SK-N-SH (cell line): Measurements from ENCODE around the gene CASZ1.

Experiments
- CHD2 ChIP-seq: fragments of 150-350 bp; IDR thresholded peaks from 2 replicates; pipeline ENCODE4 v1.6.1; 2018; ENCODE audit warnings: low read length; ENCODE audit not compliant: partially characterized antibody
- EP300 ChIP-seq, 2 experiments: IDR thresholded peaks; 2 replicates each; pipeline versions ENCODE4 v1.4.0 to v1.6.1; 2012; ENCODE audit warnings: borderline replicate concordance in 1 of 2, low read depth in 1 of 2, low read length in 1 of 2
- EZH2phosphoT487 ChIP-seq: fragments of 200-600 bp; sonication (generic); IDR thresholded peaks from 2 replicates; pipeline ENCODE4 v1.6.1; 2017; ENCODE audit warnings: low read depth, mixed run types, mild to moderate bottlenecking, antibody characterized with exemption, moderate library complexity, borderline replicate concordance
- RAD21 ChIP-seq: IDR thresholded peaks from 2 replicates; pipeline ENCODE4 v1.6.1; 2012; ENCODE audit warnings: mild to moderate bottlenecking, low read length
- RCOR1 ChIP-seq: fragments of 150-350 bp; IDR thresholded peaks from 2 replicates; pipeline ENCODE4 v1.6.1; 2017; ENCODE audit warnings: antibody characterized with exemption, low read length
- RXRA ChIP-seq: IDR thresholded peaks from 2 replicates; pipeline ENCODE4 v1.4.0; 2012; ENCODE audit warnings: low read depth, mild to moderate bottlenecking, borderline replicate concordance
- TF ChIP-seq, protein P1 (sequence below): fragments of 200-600 bp; sonication (generic); IDR thresholded peaks from 2 replicates; pipeline ENCODE4 v1.6.1; 2017; ENCODE audit warnings: antibody characterized with exemption, mild to moderate bottlenecking, moderate library complexity
- TF ChIP-seq, protein P2 (sequence below): IDR thresholded peaks from 2 replicates; pipeline ENCODE4 v1.4.0; 2012; ENCODE audit warnings: low read depth, borderline replicate concordance
- TF ChIP-seq, protein P3 (sequence below): IDR thresholded peaks from 2 replicates; pipeline ENCODE4 v1.6.1; 2012; ENCODE audit warnings: mild to moderate bottlenecking, low read depth, low read length, moderate library complexity
- TF ChIP-seq, protein P4 (sequence below): IDR thresholded peaks from 2 replicates; pipeline ENCODE4; 2012
- TF ChIP-seq, protein P5 (sequence below): fragments of 150-350 bp; IDR thresholded peaks from 2 replicates; pipeline ENCODE4 v1.6.1; 2017; ENCODE audit warnings: antibody characterized with exemption, low read length, low read depth, borderline replicate concordance

DNA sequence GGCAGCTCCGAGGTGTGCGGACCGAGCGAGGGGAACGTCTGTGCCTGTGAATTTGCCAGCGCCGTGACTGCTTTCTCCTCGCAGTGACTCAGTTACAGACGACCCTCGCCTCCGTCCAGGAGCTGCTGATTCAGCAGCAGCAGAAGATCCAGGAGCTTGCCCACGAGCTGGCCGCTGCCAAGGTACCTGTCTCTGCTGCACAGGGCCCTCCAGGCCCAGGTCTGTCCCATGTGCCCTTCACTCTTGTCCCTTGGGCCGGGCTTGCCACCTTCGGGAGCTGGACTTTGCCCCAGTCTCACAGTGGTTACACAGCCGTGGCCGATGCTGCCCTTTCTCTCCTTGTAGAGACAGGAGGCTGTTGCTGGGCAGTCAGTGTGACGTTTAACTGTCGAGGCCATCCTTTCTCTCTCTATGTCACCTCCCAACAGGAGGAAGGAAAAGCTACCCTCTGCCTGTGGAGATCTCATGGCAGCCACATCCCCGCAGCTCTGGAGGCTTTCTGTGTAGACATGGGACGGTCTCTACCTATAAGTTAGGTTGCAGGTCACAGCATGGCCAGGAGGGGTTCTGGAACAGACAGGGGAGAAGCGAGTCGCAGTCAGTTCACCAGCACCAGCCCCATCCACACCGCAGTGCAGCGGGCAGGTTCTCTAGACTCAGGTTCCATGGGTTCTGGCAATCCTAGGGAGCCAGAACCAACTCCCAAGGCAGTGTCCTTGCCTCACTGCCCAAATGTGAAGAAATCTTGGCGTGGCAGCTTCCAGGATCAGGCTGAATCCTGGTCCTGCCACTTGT is 172.0 kb downstream of the CASZ1 start:
- TF ChIP-seq RAD21 (no peak), EP300 (IDR thresholded peaks at IDR 0.05; ENCODE audit: borderline replicate concordance in 1 of 2, low read depth in 1 of 2, low read length in 1 of 2) (no peak), RXRA (no peak), EZH2phosphoT487 (no peak), RCOR1 (no peak), CHD2 (no peak)
- TF ChIP-seq, protein P1, sequence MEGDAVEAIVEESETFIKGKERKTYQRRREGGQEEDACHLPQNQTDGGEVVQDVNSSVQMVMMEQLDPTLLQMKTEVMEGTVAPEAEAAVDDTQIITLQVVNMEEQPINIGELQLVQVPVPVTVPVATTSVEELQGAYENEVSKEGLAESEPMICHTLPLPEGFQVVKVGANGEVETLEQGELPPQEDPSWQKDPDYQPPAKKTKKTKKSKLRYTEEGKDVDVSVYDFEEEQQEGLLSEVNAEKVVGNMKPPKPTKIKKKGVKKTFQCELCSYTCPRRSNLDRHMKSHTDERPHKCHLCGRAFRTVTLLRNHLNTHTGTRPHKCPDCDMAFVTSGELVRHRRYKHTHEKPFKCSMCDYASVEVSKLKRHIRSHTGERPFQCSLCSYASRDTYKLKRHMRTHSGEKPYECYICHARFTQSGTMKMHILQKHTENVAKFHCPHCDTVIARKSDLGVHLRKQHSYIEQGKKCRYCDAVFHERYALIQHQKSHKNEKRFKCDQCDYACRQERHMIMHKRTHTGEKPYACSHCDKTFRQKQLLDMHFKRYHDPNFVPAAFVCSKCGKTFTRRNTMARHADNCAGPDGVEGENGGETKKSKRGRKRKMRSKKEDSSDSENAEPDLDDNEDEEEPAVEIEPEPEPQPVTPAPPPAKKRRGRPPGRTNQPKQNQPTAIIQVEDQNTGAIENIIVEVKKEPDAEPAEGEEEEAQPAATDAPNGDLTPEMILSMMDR = no peak
- TF ChIP-seq, protein P2, sequence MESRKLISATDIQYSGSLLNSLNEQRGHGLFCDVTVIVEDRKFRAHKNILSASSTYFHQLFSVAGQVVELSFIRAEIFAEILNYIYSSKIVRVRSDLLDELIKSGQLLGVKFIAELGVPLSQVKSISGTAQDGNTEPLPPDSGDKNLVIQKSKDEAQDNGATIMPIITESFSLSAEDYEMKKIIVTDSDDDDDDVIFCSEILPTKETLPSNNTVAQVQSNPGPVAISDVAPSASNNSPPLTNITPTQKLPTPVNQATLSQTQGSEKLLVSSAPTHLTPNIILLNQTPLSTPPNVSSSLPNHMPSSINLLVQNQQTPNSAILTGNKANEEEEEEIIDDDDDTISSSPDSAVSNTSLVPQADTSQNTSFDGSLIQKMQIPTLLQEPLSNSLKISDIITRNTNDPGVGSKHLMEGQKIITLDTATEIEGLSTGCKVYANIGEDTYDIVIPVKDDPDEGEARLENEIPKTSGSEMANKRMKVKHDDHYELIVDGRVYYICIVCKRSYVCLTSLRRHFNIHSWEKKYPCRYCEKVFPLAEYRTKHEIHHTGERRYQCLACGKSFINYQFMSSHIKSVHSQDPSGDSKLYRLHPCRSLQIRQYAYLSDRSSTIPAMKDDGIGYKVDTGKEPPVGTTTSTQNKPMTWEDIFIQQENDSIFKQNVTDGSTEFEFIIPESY = no peak
- TF ChIP-seq, protein P3, sequence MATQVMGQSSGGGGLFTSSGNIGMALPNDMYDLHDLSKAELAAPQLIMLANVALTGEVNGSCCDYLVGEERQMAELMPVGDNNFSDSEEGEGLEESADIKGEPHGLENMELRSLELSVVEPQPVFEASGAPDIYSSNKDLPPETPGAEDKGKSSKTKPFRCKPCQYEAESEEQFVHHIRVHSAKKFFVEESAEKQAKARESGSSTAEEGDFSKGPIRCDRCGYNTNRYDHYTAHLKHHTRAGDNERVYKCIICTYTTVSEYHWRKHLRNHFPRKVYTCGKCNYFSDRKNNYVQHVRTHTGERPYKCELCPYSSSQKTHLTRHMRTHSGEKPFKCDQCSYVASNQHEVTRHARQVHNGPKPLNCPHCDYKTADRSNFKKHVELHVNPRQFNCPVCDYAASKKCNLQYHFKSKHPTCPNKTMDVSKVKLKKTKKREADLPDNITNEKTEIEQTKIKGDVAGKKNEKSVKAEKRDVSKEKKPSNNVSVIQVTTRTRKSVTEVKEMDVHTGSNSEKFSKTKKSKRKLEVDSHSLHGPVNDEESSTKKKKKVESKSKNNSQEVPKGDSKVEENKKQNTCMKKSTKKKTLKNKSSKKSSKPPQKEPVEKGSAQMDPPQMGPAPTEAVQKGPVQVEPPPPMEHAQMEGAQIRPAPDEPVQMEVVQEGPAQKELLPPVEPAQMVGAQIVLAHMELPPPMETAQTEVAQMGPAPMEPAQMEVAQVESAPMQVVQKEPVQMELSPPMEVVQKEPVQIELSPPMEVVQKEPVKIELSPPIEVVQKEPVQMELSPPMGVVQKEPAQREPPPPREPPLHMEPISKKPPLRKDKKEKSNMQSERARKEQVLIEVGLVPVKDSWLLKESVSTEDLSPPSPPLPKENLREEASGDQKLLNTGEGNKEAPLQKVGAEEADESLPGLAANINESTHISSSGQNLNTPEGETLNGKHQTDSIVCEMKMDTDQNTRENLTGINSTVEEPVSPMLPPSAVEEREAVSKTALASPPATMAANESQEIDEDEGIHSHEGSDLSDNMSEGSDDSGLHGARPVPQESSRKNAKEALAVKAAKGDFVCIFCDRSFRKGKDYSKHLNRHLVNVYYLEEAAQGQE = no peak
- TF ChIP-seq, protein P4, sequence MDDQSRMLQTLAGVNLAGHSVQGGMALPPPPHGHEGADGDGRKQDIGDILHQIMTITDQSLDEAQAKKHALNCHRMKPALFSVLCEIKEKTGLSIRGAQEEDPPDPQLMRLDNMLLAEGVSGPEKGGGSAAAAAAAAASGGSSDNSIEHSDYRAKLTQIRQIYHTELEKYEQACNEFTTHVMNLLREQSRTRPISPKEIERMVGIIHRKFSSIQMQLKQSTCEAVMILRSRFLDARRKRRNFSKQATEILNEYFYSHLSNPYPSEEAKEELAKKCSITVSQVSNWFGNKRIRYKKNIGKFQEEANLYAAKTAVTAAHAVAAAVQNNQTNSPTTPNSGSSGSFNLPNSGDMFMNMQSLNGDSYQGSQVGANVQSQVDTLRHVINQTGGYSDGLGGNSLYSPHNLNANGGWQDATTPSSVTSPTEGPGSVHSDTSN = no peak
- TF ChIP-seq, protein P5, sequence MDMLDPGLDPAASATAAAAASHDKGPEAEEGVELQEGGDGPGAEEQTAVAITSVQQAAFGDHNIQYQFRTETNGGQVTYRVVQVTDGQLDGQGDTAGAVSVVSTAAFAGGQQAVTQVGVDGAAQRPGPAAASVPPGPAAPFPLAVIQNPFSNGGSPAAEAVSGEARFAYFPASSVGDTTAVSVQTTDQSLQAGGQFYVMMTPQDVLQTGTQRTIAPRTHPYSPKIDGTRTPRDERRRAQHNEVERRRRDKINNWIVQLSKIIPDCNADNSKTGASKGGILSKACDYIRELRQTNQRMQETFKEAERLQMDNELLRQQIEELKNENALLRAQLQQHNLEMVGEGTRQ = no peak
